Activated T-cell treated with anti-CD3 and anti-CD28 coated beads, Interleukin-2, amount 50 U/mL, for 4 hours (primary cell): Measurements from ENCODE around the gene LGMN. TPM values are rescaled to one million over a fixed set of nuclear protein-coding genes. Genes with fewer than 3 reads are reported as not detected.
"Not testable (repeated sequence)": the region's sequence is repeated elsewhere in the genome, so short reads cannot be mapped to it uniquely, and the experiment has no call there.

Experiments
- ATAC-seq, 2 donors: fragments of 200-7000 bp; cut with Tn5 transposase; one replicate each; pipeline ENCODE4 v1.10.0; 2021
- DNase-seq: peaks from one replicate; pipeline ENCODE4 v3.0.0-alpha.2; 2020
- H3K27me3 Mint-ChIP-seq: one replicate; pipeline ENCODE4 v1.8.0; 2021; ENCODE audit warnings: low read depth, mixed read lengths
- H3K36me3 Mint-ChIP-seq: one replicate; pipeline ENCODE4 v1.8.0; 2022; ENCODE audit warnings: mixed read lengths; ENCODE audit not compliant: insufficient read depth
- H3K4me1 Mint-ChIP-seq: one replicate; pipeline ENCODE4 v1.8.0; 2021; ENCODE audit warnings: low read depth, mixed read lengths
- H3K4me3 Mint-ChIP-seq: one replicate; pipeline ENCODE4 v1.8.0; 2021; ENCODE audit warnings: mild to moderate bottlenecking, moderate library complexity, mixed read lengths
- H3K9me3 Mint-ChIP-seq: one replicate; pipeline ENCODE4 v1.8.0; 2021; ENCODE audit warnings: mixed read lengths
- total RNA-seq, 3 donors: library from RNA; stranded (reverse); gene quantifications; one replicate each; pipeline ENCODE4 v1.2.1, GENCODE V29; 2021

The LGMN gene
- total RNA-seq, 3 donors from 2014 or later = 2.9 to 4.8 (median 3.3) TPM

DNA sequence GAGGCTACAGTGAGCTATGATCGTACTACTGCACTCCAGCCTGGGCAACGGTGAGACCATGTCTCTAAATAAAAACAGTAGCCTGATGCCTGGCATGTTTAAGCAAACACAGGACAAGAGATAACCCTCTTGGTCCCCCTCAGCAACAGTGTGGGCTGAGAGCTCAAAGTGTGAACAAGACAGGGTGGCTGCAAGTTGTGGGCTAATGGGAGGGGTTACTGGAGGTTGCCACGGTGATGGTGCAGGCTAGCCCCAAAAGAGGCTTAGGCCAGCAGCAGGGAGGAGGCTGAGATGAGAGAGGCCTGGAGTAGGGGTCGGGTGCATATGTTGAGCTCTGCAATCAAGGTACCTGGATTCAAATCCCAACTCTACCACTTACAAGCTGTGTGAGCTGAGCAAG, 3.4 kb upstream of the LGMN start:
- no peak overlapping the region for H3K4me3 Mint-ChIP-seq
- H3K27me3 Mint-ChIP-seq = peaks cover 24% of the 10 kb centered on the region
- no peak for DNase-seq
- ATAC-seq = no peak
- peaks cover 32% of the 10 kb centered on the region for H3K4me1 Mint-ChIP-seq
- H3K9me3 Mint-ChIP-seq = no peaks in the 10 kb centered on the region
- no peaks in the 10 kb centered on the region for H3K36me3 Mint-ChIP-seq

DNA sequence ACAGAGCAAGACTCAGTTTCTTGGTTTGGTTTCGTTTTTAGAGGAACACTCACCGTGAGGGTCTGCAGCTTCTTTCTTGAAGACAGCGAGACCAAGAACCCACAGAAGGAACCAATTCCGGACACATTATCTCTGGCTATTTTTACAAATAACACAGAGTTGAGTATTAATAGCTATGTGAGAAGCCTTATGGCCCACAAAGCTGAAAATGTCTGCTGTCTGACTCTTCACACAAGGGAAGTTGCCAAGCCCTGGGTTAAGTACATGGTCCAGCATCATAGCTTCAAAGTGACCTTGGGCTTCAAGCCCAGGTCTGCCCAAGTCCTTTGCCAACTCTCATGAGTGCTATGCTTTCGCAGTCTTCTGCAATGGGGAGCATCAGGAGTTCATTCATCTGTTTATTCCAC, 2.6 kb upstream of the LGMN start:
- no peaks in the 10 kb centered on the region for H3K36me3 Mint-ChIP-seq
- H3K4me3 Mint-ChIP-seq = peak overlapping the region; percentile 72
- no peaks in the 10 kb centered on the region for H3K9me3 Mint-ChIP-seq
- ATAC-seq = no peak
- peaks cover 24% of the 10 kb centered on the region for H3K27me3 Mint-ChIP-seq
- DNase-seq = no peak
- H3K4me1 Mint-ChIP-seq = peaks cover 32% of the 10 kb centered on the region

DNA sequence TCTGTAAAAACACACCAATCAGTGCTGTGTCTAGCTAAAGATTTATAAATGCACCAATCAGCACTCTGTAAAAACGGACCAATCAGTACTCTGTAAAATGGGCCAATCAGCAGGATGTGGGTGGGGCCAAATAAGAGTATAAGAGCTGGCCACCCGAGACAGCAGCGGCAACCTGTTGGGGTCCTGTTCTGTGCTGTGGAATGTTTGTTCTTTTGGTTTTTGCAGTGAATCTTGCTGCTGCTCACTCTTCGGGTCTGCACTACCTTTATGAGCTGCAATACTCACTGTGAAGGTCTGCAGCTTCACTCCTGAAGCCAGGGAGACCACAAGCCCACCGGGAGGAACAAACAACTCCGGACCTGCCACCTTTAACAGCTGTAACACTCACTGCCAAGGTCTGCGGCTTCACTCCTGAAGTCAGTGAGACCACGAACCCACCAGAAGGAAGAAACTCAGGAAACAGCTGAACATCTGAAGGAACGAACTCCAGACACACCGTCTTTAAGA, 1.8 kb upstream of the LGMN start:
- ATAC-seq = peak; percentile 23 to 36
- Mint-ChIP-seq H3K27me3 (peaks cover 25% of the 10 kb centered on the region), H3K4me3 (peak overlapping the region; percentile 72), H3K4me1 (peaks cover 32% of the 10 kb centered on the region)
- not testable (repeated sequence) for H3K9me3 Mint-ChIP-seq, H3K36me3 Mint-ChIP-seq
- DNase-seq = peak; percentile 32

DNA sequence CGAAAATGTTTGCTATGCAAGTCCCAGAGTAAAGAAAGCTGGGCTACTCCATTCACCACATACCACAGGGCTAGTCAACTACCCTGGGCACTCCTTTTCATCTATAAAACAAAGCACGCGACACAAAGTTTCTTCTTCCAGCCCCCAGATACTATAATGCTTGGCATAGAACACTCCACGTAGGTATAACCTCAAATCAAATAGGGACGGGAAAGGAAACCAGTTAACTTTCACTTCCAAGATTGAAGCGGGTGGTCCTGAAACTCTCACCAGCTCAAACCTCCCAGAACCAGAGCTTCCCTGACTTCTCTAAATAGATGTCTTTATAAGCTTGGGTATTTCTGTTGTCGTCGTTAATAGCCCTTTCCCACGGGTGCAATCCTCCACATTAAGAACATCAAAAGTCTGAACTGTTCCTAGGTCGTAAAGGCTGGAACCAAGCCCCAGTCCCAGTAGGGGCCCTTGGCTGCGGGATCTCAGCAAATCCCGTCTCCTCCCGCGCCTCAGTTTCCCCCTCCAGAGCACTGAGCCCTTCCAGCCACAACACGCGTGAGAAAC, 647 bp downstream of the LGMN start:
- Mint-ChIP-seq H3K9me3 (no peaks in the 10 kb centered on the region), H3K4me1 (peaks cover 32% of the 10 kb centered on the region), H3K27me3 (peaks cover 25% of the 10 kb centered on the region), H3K4me3 (peak overlapping the region; percentile 82), H3K36me3 (no peaks in the 10 kb centered on the region)
- ATAC-seq (peak in 1 of 2 donors; percentile 8), DNase-seq (no peak)

DNA sequence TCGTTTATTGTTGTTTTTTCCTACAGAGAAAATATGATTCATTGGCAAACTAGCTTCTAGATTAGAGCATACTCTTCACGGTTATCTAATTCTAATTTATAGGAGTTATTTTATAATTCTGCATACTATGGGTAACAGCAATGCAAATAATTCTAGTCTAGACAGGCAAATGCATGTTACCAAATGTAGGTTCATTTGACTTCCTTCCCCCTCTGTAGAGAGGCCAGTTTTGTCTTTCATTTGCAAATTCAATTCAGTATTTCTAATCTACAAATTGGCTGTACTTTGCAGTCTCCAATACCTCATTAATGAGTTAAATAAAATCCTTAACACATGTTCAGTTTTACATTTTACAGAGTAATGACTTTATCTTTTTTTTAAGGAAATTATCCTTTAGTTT, 4.2 kb downstream of the LGMN start:
- no peak for ATAC-seq
- Mint-ChIP-seq H3K4me3 (no peak overlapping the region), H3K4me1 (peaks cover 23% of the 10 kb centered on the region), H3K36me3 (no peaks in the 10 kb centered on the region), H3K27me3 (peaks cover 18% of the 10 kb centered on the region), H3K9me3 (no peaks in the 10 kb centered on the region)
- DNase-seq = no peak

DNA sequence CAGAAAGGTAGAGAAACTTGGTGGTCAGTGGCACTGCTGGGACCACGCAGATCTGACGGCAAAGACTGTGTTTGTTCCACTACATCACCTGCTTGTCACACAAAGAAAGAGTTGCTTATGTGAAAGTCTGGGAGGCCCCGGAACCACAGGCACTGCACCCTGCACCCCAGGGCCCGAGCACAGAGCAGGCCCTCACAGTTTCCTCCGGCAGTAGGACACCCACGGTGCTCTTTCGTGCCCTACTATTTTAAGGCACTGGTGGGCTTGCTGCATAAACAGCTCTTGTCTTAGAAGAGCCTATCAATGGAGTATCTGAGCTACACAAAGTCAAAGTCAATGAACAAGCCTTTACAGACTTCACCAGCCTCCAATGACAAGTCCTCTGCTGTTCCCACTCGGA, 8.0 kb downstream of the LGMN start:
- DNase-seq (no peak), ATAC-seq (no peak)
- Mint-ChIP-seq H3K36me3 (no peaks in the 10 kb centered on the region), H3K4me1 (peaks cover 11% of the 10 kb centered on the region), H3K27me3 (no peaks in the 10 kb centered on the region), H3K4me3 (no peak overlapping the region), H3K9me3 (no peaks in the 10 kb centered on the region)

DNA sequence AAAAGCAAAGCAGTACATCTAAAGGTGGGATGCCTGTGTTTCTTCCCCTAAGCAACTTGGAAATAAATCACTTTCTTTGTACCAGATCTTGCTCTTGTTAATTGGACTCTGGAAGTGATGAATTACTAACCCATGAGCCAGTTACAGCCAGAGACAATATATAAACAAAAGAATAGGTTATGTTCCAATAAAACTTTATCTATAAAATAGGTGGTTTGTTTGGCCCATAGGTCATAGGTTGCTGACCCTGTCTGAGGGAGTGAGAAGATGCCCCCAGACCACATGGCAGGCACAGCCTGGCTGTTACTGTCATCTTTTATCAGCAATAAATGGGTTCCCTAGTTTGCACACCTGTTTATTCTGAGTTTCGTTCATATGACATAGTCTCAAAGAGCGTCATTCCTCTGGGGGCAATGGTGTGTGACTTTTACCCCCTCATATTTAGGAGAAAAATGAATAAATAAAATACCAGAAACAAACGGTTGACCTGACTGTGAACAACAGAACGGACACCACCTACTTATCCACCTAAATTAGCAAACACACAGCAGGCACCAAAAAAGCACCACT, 10.7 kb downstream of the LGMN start:
- no peak for ATAC-seq
- no peaks in the 10 kb centered on the region for H3K36me3 Mint-ChIP-seq
- no peaks in the 10 kb centered on the region for H3K9me3 Mint-ChIP-seq
- DNase-seq = no peak
- H3K4me1 Mint-ChIP-seq = peaks cover 11% of the 10 kb centered on the region
- no peak overlapping the region for H3K4me3 Mint-ChIP-seq
- H3K27me3 Mint-ChIP-seq = no peaks in the 10 kb centered on the region

DNA sequence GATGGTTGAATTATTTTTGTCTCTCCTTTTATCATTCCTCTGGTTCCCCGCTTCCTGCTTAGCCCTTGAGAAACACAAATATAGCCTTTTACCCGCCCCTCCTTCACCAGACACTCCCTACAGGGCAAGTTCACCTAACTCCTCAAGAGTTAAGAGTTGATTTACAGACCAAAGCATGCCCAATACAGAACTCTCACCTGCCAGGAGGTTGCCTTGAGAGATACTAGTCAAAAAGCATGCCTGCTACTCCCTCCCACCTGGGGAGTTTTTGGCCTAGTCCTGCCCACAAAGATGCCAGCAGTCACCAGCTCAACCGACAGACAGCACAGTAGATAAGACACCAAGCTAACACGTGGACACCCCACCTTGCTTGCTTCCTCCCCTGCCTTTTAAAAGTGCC, 11.2 kb downstream of the LGMN start:
- Mint-ChIP-seq H3K4me1 (peaks cover 11% of the 10 kb centered on the region), H3K9me3 (no peaks in the 10 kb centered on the region), H3K27me3 (no peaks in the 10 kb centered on the region), H3K4me3 (no peak overlapping the region), H3K36me3 (peaks cover 4% of the 10 kb centered on the region)
- ATAC-seq (peak in 1 of 2 donors; percentile 34), DNase-seq (no peak)

DNA sequence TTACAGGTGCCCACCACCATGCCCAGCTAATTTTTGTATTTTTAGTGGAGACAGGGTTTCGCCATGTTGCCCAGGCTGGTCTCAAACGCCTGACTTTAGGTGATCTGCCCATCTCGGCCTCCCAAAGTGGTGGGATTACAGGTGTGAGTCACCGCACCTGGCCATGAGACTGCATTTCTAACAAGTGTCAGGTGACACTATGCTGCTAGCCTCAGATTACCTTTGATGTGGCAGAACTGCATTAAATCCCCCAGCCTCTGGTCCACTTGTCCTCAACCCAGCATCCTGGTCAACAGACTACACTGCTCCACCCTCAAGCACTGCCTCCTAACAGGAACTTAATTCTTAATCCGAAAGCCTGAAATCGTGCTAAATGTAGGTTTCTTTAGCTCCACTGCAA, 13.1 kb downstream of the LGMN start:
- ATAC-seq (no peak), DNase-seq (no peak)
- Mint-ChIP-seq H3K27me3 (no peaks in the 10 kb centered on the region), H3K9me3 (peaks cover 7% of the 10 kb centered on the region), H3K4me1 (peaks cover 11% of the 10 kb centered on the region), H3K36me3 (peaks cover 13% of the 10 kb centered on the region), H3K4me3 (no peak overlapping the region)

DNA sequence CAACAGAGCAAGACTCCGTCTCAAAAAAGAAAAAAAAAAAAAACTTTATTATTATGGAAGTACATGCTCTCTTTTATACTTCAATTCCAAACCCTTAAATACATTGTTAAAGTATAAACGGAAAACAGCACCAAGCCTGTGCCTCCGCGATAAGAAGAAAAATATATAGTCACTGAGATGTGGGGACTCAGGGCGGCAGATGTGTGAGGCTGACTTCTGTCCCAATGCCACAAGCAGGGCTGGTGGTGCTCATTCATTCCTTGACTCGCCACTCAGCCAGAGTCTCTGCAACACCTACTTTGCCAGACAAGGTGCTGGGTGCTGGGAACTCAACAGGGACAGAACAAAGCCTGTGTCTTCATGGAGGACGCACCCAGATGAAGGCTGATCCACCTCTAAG, 13.8 kb downstream of the LGMN start:
- Mint-ChIP-seq H3K36me3 (peaks cover 15% of the 10 kb centered on the region), H3K9me3 (peaks cover 7% of the 10 kb centered on the region), H3K27me3 (no peaks in the 10 kb centered on the region), H3K4me3 (no peak overlapping the region), H3K4me1 (peaks cover 16% of the 10 kb centered on the region)
- DNase-seq (no peak), ATAC-seq (no peak)

DNA sequence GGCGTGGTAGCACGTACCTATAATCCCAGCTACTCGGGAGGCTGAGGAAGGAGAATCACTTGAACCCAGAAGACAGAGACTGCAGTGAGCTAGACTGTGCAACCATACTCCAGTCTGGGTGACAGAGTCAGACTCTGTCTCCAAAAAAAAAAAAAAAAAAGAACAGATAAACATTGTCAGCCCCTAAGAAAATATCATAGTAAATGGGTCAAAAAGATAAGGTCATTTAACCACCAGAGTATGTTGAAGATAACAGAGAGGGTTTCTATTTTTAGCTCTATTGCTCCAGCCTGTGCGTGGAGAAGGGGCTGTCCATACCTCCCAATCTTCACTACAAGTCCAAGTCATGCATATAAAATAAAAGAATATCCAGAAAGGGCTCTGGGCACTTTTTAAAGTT, 15.4 kb downstream of the LGMN start:
- H3K4me1 Mint-ChIP-seq = peaks cover 18% of the 10 kb centered on the region
- ATAC-seq (no peak), DNase-seq (no peak)
- H3K36me3 Mint-ChIP-seq = peaks cover 15% of the 10 kb centered on the region
- peaks cover 7% of the 10 kb centered on the region for H3K9me3 Mint-ChIP-seq
- no peaks in the 10 kb centered on the region for H3K27me3 Mint-ChIP-seq
- H3K4me3 Mint-ChIP-seq = no peak overlapping the region

DNA sequence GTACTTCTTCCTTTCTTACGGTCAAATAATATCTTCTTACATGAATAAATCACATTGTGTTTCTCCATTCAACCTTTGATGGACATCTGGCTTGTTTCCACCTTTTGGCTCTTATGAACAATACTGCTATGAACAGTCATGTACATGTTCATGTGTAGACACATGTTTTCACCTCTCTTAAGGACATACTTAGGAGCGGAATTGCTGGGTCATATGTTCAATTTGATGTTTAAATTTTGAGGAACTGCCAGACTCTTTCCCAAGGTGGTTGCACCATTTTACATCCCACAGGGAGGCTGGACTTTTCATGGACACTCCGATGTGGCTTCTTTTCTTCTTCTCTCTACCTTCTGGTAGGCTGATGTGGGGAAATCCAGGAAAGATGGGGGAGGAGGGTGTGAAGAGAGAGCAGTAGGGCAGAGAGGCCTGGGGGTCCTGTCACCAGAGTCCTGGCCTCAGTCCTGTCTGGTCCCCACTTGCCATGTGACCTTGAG, 16.8 kb downstream of the LGMN start:
- Mint-ChIP-seq H3K4me1 (peaks cover 10% of the 10 kb centered on the region), H3K4me3 (no peak overlapping the region), H3K36me3 (peaks cover 21% of the 10 kb centered on the region), H3K9me3 (peaks cover 7% of the 10 kb centered on the region), H3K27me3 (peaks cover 3% of the 10 kb centered on the region)
- DNase-seq = no peak
- no peak for ATAC-seq

DNA sequence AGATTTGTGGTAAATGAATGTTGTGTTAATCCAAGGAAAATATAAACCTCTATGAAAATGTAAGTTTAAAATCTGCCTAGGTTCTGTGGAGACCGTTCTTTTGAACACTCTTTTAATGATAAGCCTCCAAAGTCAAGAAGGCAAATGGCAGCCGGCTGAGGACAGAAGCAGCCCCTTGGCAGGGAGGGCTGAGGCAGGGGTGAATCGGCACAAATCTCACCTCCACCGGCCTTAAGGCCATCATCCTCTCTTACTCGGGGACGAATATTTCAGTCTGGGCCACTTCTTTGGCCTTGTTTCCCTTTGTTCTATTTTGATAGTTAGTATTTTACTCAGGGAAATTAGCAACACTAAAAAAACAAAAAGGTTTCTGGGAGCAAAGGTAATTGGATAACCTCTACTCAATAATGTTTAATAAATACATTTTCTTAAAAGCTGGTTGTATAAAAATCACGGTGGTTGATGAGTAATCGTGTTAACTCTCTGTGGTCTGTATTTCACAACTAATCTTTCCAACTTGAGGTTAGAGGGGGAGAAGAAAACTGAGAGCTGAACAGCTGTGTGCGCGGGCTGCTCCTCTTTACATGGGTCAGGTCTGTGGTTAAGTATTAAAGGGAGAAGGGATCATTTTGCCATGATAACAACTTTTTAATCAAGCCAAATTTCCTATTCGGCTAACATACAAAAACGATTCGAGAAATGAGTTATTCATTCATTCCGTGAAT, 18.6 kb downstream of the LGMN start:
- ATAC-seq (peak; percentile 65 to 74), DNase-seq (no peak)
- Mint-ChIP-seq H3K9me3 (peaks cover 7% of the 10 kb centered on the region), H3K27me3 (peaks cover 4% of the 10 kb centered on the region), H3K36me3 (peaks cover 21% of the 10 kb centered on the region), H3K4me1 (peaks cover 14% of the 10 kb centered on the region), H3K4me3 (no peak overlapping the region)

DNA sequence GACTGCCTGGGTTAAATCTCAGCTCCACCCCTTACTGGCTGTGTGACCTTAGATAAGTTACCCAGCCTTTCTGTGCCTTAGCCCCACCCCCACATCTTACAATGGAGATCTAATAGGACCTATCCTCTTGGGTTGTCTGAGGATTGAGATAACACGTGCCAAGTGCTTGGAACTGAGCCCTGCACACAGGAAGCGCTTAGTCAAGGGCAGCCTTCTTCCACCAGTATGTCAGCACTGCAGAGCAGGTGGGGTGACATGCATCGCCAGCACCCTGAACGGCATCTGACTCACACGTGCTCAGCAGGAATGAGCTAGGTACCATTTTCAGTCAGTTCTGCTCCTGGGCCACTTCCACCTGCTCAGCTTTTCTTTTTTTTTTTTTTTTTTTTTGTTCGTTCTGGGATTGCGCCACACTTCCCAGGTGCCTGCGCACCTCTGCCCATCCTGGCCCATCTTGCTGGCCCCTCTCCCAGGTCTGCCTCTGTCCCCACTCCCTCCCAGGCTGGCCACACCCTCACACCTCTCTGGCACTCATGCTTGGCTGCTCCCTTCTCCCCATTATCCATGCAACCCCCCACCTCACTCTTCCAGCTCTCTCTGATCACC, 19.6 kb downstream of the LGMN start:
- Mint-ChIP-seq H3K36me3 (peaks cover 21% of the 10 kb centered on the region), H3K27me3 (peaks cover 4% of the 10 kb centered on the region), H3K4me3 (no peak overlapping the region), H3K4me1 (peaks cover 14% of the 10 kb centered on the region), H3K9me3 (peaks cover 7% of the 10 kb centered on the region)
- ATAC-seq (peak; percentile 83 to 87), DNase-seq (no peak)
